ENCODE data around the gene SORBS2.

The SORBS2 gene

GRCh38 chr4:185718578-185719499 lies 93.2 kb downstream of the SORBS2 start:
- TF ChIP-seq CREB5 (CRISPR knock-in tag; IDR thresholded peaks at IDR 0.05; ENCODE audit: low read depth): no peak
- TF ChIP-seq ZFP30 (CRISPR knock-in tag; IDR thresholded peaks at IDR 0.05): no peak
- TF ChIP-seq SNAI2 (CRISPR knock-in tag; IDR thresholded peaks at IDR 0.05): no peak
- ATAC-seq: no peak

- TF ChIP-seq ESRRG (CRISPR knock-in tag; IDR thresholded peaks at IDR 0.05) (no peak), ZC3H10 (CRISPR knock-in tag; IDR thresholded peaks at IDR 0.05) (no peak), PPARA (CRISPR knock-in tag; IDR thresholded peaks at IDR 0.05; ENCODE audit: borderline replicate concordance) (no peak), CREB5 (CRISPR knock-in tag; IDR thresholded peaks at IDR 0.05; ENCODE audit: low read depth) (no peak), SNAI2 (CRISPR knock-in tag; IDR thresholded peaks at IDR 0.05) (no peak), TCF4 (CRISPR knock-in tag; IDR thresholded peaks at IDR 0.05; ENCODE audit: borderline replicate concordance) (no peak), RARB (CRISPR knock-in tag; IDR thresholded peaks at IDR 0.05) (no peak), ARNTL (CRISPR knock-in tag; IDR thresholded peaks at IDR 0.05; ENCODE audit: borderline replicate concordance, low read depth) (no peak), CSDC2 (CRISPR knock-in tag; IDR thresholded peaks at IDR 0.05) (no peak), ZFP3 (CRISPR knock-in tag; IDR thresholded peaks at IDR 0.05) (no peak), ZNF8 (CRISPR knock-in tag; IDR thresholded peaks at IDR 0.05) (no peak), OSR1 (CRISPR knock-in tag; IDR thresholded peaks at IDR 0.05) (no peak)
- ATAC-seq: no peak
Observed at GRCh38 chr4:185717377-185717741, 94.6 kb downstream of the SORBS2 start.

- ATAC-seq: no peak
- TF ChIP-seq POU6F1 (CRISPR knock-in tag; IDR thresholded peaks at IDR 0.05; ENCODE audit: borderline replicate concordance, low read depth) (no peak), SNAI2 (CRISPR knock-in tag; IDR thresholded peaks at IDR 0.05) (no peak), TOX (CRISPR knock-in tag; IDR thresholded peaks at IDR 0.05; ENCODE audit: borderline replicate concordance) (no peak), PATZ1 (CRISPR knock-in tag; IDR thresholded peaks at IDR 0.05; ENCODE audit: borderline replicate concordance) (no peak), ZNF8 (CRISPR knock-in tag; IDR thresholded peaks at IDR 0.05) (no peak), TSHZ2 (CRISPR knock-in tag; IDR thresholded peaks at IDR 0.05) (no peak), CSRNP3 (CRISPR knock-in tag; IDR thresholded peaks at IDR 0.05) (no peak), BACH2 (CRISPR knock-in tag; IDR thresholded peaks at IDR 0.05; ENCODE audit: borderline replicate concordance) (no peak), ZNF565 (CRISPR knock-in tag; conservative IDR thresholded peaks at IDR 0.05; ENCODE audit: low read depth) (no peak), ZNF70 (CRISPR knock-in tag; IDR thresholded peaks at IDR 0.05) (no peak), ZFP3 (CRISPR knock-in tag; IDR thresholded peaks at IDR 0.05) (no peak), ZFP30 (CRISPR knock-in tag; IDR thresholded peaks at IDR 0.05) (no peak), ISL1 (CRISPR knock-in tag; IDR thresholded peaks at IDR 0.05) (no peak), ARNTL (CRISPR knock-in tag; IDR thresholded peaks at IDR 0.05; ENCODE audit: borderline replicate concordance, low read depth) (no peak)
Observed at GRCh38 chr4:185716577-185717376, 95.2 kb downstream of the SORBS2 start.

Measured in SK-N-SH treated with all-trans-retinoic acid at 6 μM for 48 hours (cell line).